NCI-H2227 (cell line): Measurements from ENCODE around the gene IL12B.
"Not testable (repeated sequence)": the region's sequence is repeated elsewhere in the genome, so short reads cannot be mapped to it uniquely, and the experiment has no call there.

Source experiments
- DNase-seq: peaks from one replicate; lab custom pipeline; 2025; ENCODE audit not compliant: unreplicated experiment; lab: John Stamatoyannopoulos, UW

IL12B gene

DNA sequence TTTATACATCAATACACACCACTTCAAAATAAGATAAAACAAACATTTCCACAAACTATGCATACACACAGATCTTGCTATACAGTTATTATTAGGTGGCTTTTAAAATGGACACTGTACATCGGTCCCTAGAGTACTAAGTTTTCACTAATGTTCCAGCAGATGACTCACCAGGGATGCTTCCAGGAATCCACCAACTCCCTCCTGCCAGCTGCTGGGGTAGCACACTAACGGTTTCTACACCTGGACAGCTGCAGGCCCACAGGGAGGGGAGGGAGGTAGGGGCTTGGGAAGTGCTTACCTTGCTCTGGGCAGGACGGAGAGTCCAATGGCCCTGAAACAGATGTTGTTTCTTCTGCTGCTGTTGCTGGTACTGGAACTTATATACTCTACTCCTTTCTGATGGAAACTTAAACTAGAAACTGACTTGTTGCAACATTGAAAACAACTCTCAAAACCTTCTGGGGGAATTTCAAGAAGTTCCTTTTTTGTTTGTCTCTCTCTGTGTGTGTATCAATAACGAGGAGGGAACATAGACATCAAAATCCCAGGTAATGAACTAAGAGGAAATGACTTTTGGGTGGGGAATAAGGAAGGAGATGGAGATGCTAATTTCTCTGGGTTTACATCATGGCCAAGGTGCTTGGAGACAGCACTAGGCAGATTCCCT is at the start of gene IL12B:
IL12B (minus strand) TSS at position 357 of the 670 bp plus-strand sequence. CDS start 3,705 bp downstream, outside the sequence.
- DNase-seq, result no peak

GRCh38 chr5:159377653-159378052 is 47.4 kb upstream of the IL12B start:
- no peak for DNase-seq

GRCh38 chr5:159367866-159368265 is 37.6 kb upstream of the IL12B start:
- DNase-seq, result not testable (repeated sequence)

DNA sequence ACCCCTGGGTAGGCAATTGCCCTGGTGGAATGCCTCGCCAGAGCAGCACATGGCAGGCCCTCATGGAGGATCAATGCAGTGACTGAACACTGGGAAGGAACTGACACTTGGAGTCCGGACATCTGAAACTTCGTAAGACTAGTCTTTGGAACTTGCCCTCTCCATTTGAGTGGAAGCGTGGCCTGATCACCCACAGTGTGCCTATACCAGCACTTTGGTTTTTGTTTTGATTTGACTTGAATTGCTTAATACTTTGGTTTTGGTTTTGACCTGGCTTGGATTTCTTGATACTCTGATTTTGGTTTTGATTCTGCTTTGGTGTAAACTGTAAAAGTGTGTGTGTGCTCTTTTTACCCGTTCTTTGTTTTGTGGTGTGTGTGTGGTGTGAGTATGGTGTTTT is 36.5 kb upstream of the IL12B start:
- not testable (repeated sequence) for DNase-seq

DNA sequence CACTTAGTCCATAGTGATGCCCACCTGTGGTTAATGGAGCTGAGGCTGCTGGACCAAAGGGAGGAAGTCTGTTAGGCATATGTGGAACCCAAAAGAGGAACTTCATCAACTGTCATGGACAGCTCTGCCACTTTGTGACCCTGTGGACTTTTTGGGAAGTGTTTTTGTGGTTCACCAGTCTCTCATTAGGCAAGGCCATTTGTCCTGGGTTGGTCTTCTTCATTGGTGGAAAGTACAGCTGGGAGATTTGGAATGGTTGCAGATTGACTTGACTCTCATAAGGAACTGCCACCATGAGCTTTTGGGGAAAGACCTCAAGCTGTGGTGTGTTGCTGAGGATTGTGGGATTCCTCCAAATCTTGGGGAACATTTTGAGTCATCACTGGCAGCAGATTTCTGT is 31.9 kb upstream of the IL12B start:
- DNase-seq, result no peak

DNA sequence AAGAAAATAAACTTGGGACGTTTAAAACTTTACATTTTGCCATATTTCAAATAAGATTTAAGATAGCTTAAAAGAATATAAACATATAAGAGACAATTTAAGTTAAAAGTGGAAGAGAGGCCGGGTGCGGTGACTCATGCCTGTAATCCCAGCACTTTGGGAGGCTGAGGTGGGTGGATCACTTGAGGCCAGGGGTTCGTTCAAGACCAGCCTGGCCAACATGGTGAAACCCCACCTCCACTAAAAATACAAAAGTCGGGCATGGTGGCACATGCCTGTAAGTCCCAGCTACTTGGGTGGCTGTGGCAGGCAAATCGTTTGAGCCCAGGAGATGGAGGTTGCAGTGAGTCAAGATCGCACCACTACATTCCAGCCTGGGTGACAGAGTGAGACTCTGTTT is 29.6 kb upstream of the IL12B start:
- not testable (repeated sequence) for DNase-seq

DNA sequence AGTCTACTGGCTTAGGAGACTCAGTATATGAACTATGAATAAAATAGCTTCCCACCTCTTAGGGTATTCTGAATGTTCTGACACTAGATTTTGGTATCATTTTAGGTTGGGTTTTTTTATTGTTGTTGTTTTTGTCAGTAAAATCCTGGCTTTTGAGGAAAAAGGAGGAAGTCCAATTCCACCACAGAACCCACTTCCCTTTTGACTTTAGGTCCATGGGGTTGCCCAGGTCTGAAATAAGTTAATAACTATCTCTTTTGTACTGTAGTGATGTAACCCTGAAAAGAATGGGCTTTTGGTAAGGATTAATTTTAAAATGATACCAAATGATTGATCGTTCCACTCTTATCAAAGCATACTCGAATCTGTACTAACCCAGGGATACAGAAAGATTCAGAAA is 29.1 kb upstream of the IL12B start:
- no peak for DNase-seq

DNA sequence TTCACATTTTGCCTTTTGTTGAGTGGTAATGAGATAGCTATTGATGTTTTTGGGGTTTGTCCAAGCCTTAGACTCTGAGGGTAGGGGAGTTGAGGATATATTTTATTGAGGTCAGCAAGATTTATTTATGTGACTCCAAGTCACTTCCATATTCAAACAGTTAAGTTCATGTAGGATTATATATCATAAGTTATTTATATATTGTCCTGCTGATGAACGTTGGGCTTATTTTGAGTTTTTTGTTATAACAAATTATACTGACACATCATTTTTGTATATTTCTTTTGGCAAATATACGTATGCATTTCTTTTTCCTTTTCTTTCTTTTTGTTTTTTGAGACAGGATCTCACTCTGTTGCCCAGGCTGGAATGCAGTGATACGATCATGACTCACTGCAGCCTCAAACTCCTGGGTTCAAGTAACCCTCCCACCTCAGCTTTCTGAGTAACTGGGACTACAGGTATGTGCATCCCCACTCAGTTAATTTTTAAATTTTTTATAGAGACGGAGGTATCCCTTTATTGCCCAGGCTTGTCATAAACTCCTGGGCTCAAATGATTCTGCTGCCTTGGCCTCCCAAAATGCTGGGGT is 23.5 kb upstream of the IL12B start:
- DNase-seq, result no peak

- DNase-seq, result not testable (repeated sequence)
Measured at GRCh38 chr5:159350644-159351043, 20.4 kb upstream of the IL12B start.

DNA sequence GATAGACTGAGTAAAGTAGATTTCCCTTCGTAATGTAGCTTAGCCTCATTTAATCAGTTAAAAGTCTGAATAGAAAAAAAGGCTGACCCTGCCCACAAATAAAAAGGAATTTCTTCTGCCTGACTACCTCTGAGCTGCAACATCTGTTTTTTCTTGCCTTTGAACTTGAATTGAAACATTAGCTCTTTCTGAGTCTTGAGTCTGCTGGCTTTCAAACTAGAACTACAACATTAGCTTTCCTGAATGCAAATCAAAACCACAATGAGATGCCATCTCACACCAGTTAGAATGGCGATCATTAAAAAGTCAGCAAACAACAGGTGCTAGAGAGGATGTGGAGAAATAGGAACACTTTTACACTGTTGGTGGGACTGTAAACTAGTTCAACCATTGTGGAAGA is 19.9 kb upstream of the IL12B start:
- DNase-seq, result not testable (repeated sequence)

GRCh38 chr5:159345861-159346260 is 15.6 kb upstream of the IL12B start:
- DNase-seq, result no peak

GRCh38 chr5:159345336-159345735 is 15.0 kb upstream of the IL12B start:
- no peak for DNase-seq

- DNase-seq, result no peak
Measured at GRCh38 chr5:159343295-159344094, 13.2 kb upstream of the IL12B start.

- no peak for DNase-seq
Measured at GRCh38 chr5:159342840-159343239, 12.6 kb upstream of the IL12B start.

DNA sequence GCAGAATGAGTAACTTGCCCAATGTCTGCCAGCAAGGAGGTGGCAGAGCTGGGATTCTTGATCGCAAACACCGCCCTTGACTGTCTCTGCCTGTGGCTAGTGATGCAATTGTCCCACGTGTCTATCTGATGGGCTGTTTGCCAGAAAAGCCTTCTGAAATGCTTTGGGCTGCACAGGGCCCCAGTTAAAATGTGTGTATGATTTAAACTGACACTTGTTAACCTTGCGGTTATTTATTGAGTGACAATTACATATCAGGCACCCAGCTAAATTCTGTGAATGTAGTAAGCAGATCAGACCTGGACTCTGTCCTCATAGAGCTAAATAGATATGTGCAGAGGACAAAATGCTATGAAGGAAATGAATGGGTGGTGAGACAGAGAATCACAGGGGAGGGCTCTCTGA is 11.6 kb upstream of the IL12B start:
- DNase-seq, result no peak

- DNase-seq, result no peak
Measured at GRCh38 chr5:159341145-159341544, 10.9 kb upstream of the IL12B start.

- no peak for DNase-seq
Measured at GRCh38 chr5:159340511-159340910, 10.2 kb upstream of the IL12B start.

- DNase-seq, result no peak
Measured at GRCh38 chr5:159339460-159339859, 9.2 kb upstream of the IL12B start.

- DNase-seq, result no peak
Measured at GRCh38 chr5:159338118-159338517, 7.8 kb upstream of the IL12B start.

DNA sequence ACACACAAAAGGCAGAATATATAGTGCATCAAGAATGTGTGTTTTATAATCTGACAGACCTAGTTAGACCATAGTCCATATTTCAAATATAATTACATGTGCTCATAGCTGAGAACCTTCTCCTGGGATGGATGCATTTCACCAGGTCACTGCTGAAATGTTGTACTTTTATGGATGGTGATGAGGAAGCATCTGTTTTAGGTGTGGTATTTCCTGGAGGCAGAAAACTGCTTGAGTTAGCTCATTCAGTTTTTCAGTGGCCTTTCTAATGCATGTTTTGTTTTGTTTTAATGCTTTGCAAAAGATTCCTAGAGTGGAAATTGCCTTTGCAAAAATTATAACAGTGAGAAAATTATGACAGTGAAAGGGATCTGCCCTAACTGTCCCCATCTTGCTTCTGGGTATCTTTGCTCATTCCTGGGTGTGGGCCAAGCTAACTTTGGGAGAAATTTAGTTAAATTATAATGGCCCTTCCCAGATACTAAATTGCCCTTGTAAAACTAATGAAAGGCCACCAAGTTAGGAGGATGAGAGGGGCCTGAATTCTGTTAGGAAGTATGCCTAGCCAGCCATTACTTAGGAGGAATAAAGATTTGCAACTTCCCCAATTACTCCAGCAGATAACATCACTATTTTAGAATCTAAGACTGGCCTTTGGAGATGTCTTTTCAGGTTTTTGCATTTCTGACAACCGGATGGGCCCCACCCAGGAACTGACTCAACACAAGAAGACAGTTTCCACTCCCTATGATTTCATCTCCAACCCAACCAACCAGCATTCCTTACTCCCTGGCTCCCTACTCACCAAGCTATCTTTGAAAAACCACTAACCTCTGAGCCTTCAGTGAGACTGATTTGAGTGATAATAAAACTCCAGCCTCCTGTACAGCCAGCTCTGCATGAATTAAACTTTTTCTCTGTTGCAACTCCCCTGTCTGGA is 7.0 kb upstream of the IL12B start:
- DNase-seq, result no peak

GRCh38 chr5:159336586-159336985 is 6.3 kb upstream of the IL12B start:
- no peak for DNase-seq
